ENCODE measurements around the gene UGT1A10. TPM values are rescaled to one million over a fixed set of nuclear protein-coding genes. Genes with fewer than 3 reads are reported as not detected.

The UGT1A10 gene
- total RNA-seq, 4 donors from 2014 or later = not detected

DNA sequence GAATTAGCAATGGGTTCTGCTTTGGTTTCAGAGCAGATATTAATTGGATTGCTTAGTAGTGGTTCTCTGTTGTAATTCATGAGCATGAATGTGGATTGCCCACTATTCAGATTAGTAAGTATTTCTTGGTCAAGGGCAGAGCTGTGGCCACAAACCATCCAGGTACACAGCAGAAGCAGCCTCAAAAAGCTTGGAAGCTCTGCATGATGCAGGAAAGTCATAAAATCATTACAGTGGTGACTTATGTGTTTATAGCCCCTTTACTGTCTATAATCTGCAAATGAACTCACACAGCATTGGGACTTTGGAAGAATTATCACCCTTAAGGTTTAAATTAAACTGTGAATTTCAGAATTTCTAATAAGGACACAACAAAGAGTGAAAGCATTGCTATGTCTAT lies 121.9 kb downstream of the UGT1A10 start:
- DNase-seq (ENCODE audit: low spot score) (no peak), ATAC-seq (ENCODE audit: low FRiP score) (no peak)
- TF ChIP-seq, protein P1, sequence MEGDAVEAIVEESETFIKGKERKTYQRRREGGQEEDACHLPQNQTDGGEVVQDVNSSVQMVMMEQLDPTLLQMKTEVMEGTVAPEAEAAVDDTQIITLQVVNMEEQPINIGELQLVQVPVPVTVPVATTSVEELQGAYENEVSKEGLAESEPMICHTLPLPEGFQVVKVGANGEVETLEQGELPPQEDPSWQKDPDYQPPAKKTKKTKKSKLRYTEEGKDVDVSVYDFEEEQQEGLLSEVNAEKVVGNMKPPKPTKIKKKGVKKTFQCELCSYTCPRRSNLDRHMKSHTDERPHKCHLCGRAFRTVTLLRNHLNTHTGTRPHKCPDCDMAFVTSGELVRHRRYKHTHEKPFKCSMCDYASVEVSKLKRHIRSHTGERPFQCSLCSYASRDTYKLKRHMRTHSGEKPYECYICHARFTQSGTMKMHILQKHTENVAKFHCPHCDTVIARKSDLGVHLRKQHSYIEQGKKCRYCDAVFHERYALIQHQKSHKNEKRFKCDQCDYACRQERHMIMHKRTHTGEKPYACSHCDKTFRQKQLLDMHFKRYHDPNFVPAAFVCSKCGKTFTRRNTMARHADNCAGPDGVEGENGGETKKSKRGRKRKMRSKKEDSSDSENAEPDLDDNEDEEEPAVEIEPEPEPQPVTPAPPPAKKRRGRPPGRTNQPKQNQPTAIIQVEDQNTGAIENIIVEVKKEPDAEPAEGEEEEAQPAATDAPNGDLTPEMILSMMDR (IDR thresholded peaks at IDR 0.05) = no peak

DNA sequence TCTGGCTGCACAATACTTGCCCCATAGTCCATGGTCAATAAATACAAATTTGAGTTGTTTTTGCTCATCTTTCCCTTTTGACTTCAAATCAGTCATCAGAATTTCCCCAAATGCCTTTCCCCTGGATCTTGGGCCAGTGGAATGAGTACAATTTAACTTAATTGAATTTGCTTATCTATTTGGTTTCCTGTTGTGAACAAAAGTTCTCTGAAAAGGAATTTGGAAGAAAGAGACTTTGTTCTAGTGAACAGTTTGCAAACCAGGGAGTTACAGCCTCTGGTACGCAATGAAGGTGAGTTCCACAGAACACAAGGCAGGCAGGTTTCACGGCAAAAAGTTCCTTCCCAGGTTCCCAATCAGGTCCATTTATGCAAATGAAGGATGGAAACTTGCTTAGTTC lies 122.6 kb downstream of the UGT1A10 start:
- ATAC-seq (ENCODE audit: low FRiP score) = no peak
- TF ChIP-seq, protein P1 (IDR thresholded peaks at IDR 0.05) = no peak

DNA sequence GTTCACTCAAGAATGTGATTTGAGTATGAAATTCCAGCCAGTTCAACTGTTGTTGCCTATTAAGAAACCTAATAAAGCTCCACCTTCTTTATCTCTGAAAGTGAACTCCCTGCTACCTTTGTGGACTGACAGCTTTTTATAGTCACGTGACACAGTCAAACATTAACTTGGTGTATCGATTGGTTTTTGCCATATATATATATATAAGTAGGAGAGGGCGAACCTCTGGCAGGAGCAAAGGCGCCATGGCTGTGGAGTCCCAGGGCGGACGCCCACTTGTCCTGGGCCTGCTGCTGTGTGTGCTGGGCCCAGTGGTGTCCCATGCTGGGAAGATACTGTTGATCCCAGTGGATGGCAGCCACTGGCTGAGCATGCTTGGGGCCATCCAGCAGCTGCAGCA lies 123.8 kb downstream of the UGT1A10 start, which contains the start of gene UGT1A1:
UGT1A1 (plus strand) TSS at position 228 of the 400 bp plus-strand sequence; CDS start at position 246, 18 bp downstream.
- ATAC-seq (ENCODE audit: low FRiP score) = no peak
- TF ChIP-seq, protein P1 (IDR thresholded peaks at IDR 0.05) = no peak
- no peak for DNase-seq (ENCODE audit: low spot score)

More for the DNA sequence above, 122.6 kb downstream of the UGT1A10 start:
- no peak for DNase-seq (ENCODE audit: low spot score)

DNA sequence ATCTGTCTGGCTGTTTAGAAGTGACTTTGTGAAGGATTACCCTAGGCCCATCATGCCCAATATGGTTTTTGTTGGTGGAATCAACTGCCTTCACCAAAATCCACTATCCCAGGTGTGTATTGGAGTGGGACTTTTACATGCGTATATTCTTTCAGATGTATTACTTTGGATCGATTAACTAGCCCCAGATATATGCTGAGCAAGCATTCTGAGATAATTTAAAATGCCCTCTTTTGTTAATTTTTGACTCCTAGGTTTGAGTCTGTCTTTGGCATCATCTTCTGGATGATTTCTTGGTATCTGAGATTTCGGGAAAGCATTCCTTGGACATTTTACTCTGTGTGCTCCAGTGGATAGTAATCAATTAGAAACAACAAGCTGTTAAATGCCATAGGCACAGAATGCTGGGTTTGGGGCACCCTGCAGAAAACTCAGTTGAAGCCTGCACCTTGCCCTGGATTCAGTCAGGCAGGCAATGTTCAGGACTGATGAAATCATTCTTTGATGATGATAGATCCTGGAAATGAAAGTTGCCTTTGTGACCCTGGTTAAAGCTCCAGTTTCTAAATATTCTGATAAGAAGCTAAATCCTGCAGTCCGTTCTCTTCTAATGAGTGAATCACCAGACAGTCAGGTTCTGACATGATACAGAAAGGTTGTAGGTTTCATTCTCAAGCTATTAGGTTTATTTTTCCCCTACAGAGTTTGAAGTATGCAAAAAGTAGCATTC lies 125.0 kb downstream of the UGT1A10 start:
- DNase-seq (ENCODE audit: low spot score) = no peak
- TF ChIP-seq, protein P1 (IDR thresholded peaks at IDR 0.05) = no peak
- ATAC-seq (ENCODE audit: low FRiP score) = peak; percentile 54

DNA sequence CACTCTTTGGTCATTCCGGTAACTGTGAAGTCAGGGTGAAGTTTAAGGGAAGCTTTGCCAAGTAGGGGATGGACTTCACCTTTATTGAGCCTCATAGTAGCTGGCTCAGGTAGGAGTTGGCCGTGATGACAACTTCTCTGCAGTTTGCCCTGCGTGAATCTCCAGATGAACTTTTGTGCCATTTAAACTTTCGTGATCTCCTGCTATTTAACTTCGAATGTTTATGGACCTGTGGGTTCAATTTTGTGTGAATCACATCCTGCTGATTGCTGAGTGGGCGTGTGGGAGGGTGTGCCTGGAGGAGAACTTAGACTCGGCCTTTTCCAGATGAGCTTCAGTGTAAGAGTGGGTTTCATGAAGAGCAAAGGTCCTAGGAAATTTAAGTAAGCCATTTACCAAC lies 128.0 kb downstream of the UGT1A10 start:
- no peak for DNase-seq (ENCODE audit: low spot score)
- no peak for ATAC-seq (ENCODE audit: low FRiP score)
- TF ChIP-seq, protein P1 (IDR thresholded peaks at IDR 0.05) = no peak

DNA sequence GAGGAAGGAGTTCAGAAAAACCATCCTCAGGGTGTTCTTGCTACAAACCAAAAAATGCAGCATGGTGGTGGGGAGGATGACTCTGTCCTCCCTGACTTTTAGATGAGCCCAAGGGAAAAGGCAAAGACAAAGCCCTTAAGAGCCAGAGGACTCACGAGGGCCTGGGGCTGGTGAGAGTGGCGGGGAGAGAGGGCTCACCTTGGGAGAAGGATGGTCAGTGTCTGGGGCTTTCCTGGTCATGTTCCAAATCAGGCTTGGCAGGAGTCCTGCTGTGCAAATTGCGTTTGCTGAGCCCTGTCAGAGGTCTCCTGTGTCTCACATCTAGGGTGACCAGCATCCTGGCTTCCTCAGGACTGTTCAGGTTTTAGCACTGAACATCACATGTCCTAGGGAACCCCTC lies 128.5 kb downstream of the UGT1A10 start:
- DNase-seq (ENCODE audit: low spot score) (no peak), ATAC-seq (ENCODE audit: low FRiP score) (no peak)
- TF ChIP-seq, protein P1 (IDR thresholded peaks at IDR 0.05) = no peak

DNA sequence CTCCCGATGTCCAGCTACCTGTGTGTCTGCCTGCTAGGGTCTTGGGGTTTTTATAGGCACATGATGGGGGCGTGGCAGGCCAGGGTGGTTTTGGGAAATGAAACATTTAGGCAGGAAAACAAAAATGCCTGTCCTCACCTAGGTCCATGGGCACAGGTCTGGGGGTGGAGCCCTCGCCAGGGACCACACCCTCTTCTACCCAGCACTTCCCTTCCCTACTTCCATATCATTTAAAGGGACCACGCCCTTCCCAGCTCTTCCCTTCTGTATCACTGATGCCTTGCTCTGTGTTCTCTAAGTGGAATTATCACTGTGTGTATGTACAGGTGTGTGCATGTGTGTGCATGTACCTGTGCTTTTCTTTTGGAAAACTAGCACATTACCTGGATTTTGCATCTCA lies 130.2 kb downstream of the UGT1A10 start:
- DNase-seq (ENCODE audit: low spot score) (no peak), ATAC-seq (ENCODE audit: low FRiP score) (no peak)
- TF ChIP-seq, protein P1 (IDR thresholded peaks at IDR 0.05) = no peak

All from omental fat pad (tissue), 4 donors.